KBM-7 (cell line): ENCODE measurements around the gene BCOR.
A peak's percentile ranks its signal among the peaks of the same experiment; 100 is the strongest.

Source experiments
- DNase-seq: peaks from one replicate; pipeline ENCODE4 v3.0.0-alpha.2; 2015
- in situ Hi-C: fragments of 300-500 bp; cut with MboI; formaldehyde crosslinking; loops from 2 replicates; pipeline ENCODE4 v1.14.3; 2020; ENCODE audit warnings: low sequenced_read_pairs, low pct_unique_long_range_greater_than_20kb, mixed read lengths

BCOR gene

GRCh38 chrX:40097504-40098263, at the start of gene BCOR:
Gene BCOR (minus strand): TSS chrX:40097958. CDS start chrX:40077929, 20,029 bp downstream.
- in situ Hi-C loops: loop anchor here (10.0 kb wide), 1 partner anchor 77 kb away; no protein-coding TSS in a partner anchor
- DNase-seq: peak; percentile 73

- in situ Hi-C loops: no loop called here
- no peak for DNase-seq
These were observed 49.6 kb upstream of the BCOR start for GRCh38 chrX:40147126-40147952.

- in situ Hi-C loops: no loop called here
- DNase-seq: peak; percentile 59
These were observed 48.7 kb upstream of the BCOR start for GRCh38 chrX:40146262-40147125.

GRCh38 chrX:40145923-40146261, 48.1 kb upstream of the BCOR start:
- peak; percentile 38 for DNase-seq
- in situ Hi-C loops: no loop called here

GRCh38 chrX:40145001-40145922, 47.5 kb upstream of the BCOR start:
- peak; percentile 63 for DNase-seq
- in situ Hi-C loops: no loop called here

GRCh38 chrX:40144576-40144975, 46.8 kb upstream of the BCOR start:
- DNase-seq: no peak
- in situ Hi-C loops: no loop called here

GRCh38 chrX:40143987-40144386, 46.2 kb upstream of the BCOR start:
- in situ Hi-C loops: no loop called here
- DNase-seq: no peak

GRCh38 chrX:40143001-40143400, 45.2 kb upstream of the BCOR start:
- in situ Hi-C loops: no loop called here
- DNase-seq: no peak

- DNase-seq: no peak
- in situ Hi-C loops: no loop called here
These were observed 44.7 kb upstream of the BCOR start for GRCh38 chrX:40142417-40142816.

- in situ Hi-C loops: no loop called here
- no peak for DNase-seq
These were observed 43.1 kb upstream of the BCOR start for GRCh38 chrX:40140706-40141499.

- DNase-seq: no peak
- in situ Hi-C loops: no loop called here
These were observed 35.0 kb upstream of the BCOR start for GRCh38 chrX:40132751-40133150.

- no peak for DNase-seq
- in situ Hi-C loops: no loop called here
These were observed 34.0 kb upstream of the BCOR start for GRCh38 chrX:40131654-40132337.

GRCh38 chrX:40130207-40130606, 32.4 kb upstream of the BCOR start:
- no peak for DNase-seq
- in situ Hi-C loops: no loop called here

GRCh38 chrX:40127052-40127451, 29.3 kb upstream of the BCOR start:
- in situ Hi-C loops: no loop called here

GRCh38 chrX:40122487-40122886, 24.7 kb upstream of the BCOR start:
- DNase-seq: no peak
- in situ Hi-C loops: no loop called here

More at GRCh38 chrX:40127052-40127451, 29.3 kb upstream of the BCOR start:
- peak; percentile 51 for DNase-seq

GRCh38 chrX:40121618-40122017, 23.9 kb upstream of the BCOR start:
- no peak for DNase-seq
- in situ Hi-C loops: no loop called here

- in situ Hi-C loops: no loop called here
These were observed 23.3 kb upstream of the BCOR start for GRCh38 chrX:40120838-40121580.

More at GRCh38 chrX:40120838-40121580, 23.3 kb upstream of the BCOR start:
- peak; percentile 75 for DNase-seq
